GM10266 (cell line): ENCODE data around the gene ACP7.

ENCODE experiments used
- DNase-seq: peaks from one replicate; pipeline ENCODE4 v3.0.0; 2012; ENCODE audit errors: extremely low spot score
- CTCF ChIP-seq: IDR thresholded peaks from 2 replicates; pipeline ENCODE4 v1.5.1; 2012; ENCODE audit warnings: mild to moderate bottlenecking, low read depth; ENCODE audit not compliant: control insufficient read depth, insufficient read depth; ENCODE audit errors: missing control alignments

The ACP7 gene

GRCh38 chr19:39083983-39084731 is at the start of gene ACP7:
Gene ACP7, plus strand, starts transcription at chr19:39084368. Its CDS starts 902 bp downstream, at chr19:39085270.
- peak; percentile 27 for DNase-seq
- TF ChIP-seq CTCF = no peak

- no peak for TF ChIP-seq CTCF
- DNase-seq = no peak
Measured at GRCh38 chr19:39036581-39036980, 47.6 kb upstream of the ACP7 start.

- no peak for TF ChIP-seq CTCF
- no peak for DNase-seq
Measured at GRCh38 chr19:39037194-39037593, 47.0 kb upstream of the ACP7 start.

- peak; percentile 49 for DNase-seq
- no peak for TF ChIP-seq CTCF
Measured at GRCh38 chr19:39038098-39038497, 46.1 kb upstream of the ACP7 start.

- no peak for TF ChIP-seq CTCF
- no peak for DNase-seq
Measured at GRCh38 chr19:39045506-39045905, 38.7 kb upstream of the ACP7 start.

- TF ChIP-seq CTCF = no peak
- no peak for DNase-seq
Measured at GRCh38 chr19:39046037-39046821, 37.9 kb upstream of the ACP7 start.

- no peak for DNase-seq
- TF ChIP-seq CTCF = no peak
Measured at GRCh38 chr19:39047073-39047472, 37.1 kb upstream of the ACP7 start.
